ENCODE data around the gene DLGAP1. TPM values are rescaled to one million over a fixed set of nuclear protein-coding genes. Genes with fewer than 3 reads are reported as not detected.

DLGAP1 gene
- total and polyA plus RNA-seq, 2 of the 8 experiments (the other 6 are each of a cell fraction or from before 2014, with no cell fraction given), result 11.8 to 16.9 TPM

- Histone ChIP-seq H3K36me3 (ENCODE audit: control insufficient read depth in 2 of 4, insufficient read depth in 4 of 4, low read length in 3 of 4) (no peaks in the 10 kb centered on the region), H4K5ac (ENCODE audit: insufficient read length, low read depth, low read length) (no peak overlapping the region), H2BK12ac (ENCODE audit: low read depth, low read length) (no peak overlapping the region), H3K27ac (ENCODE audit: low read depth, low read length) (no peak overlapping the region), H3K9ac (replicated peaks in 1 of 4; ENCODE audit: extremely low read depth in 1 of 4, low read depth in 3 of 4, low read length in 3 of 4) (no peak overlapping the region), H3K4me3 (ENCODE audit: extremely low read depth in 1 of 4, insufficient read depth in 2 of 4, low read depth in 3 of 4, low read length in 4 of 4) (no peak overlapping the region), H3K27me3 (replicated peaks in 1 of 4; ENCODE audit: control insufficient read depth in 3 of 4, extremely low read depth in 1 of 4, insufficient read depth in 3 of 4, low read length in 3 of 4) (no peaks in the 10 kb centered on the region), H3K14ac (ENCODE audit: insufficient read length) (no peak overlapping the region), H3K4me2 (ENCODE audit: insufficient read depth in 1 of 2, low read depth in 2 of 2, low read length in 2 of 2) (no peak overlapping the region), H2BK15ac (ENCODE audit: low read length) (no peak overlapping the region), H3K9me3 (ENCODE audit: insufficient read depth in 2 of 2, low read depth in 1 of 2, low read length in 1 of 2) (no peaks in the 10 kb centered on the region), H2AFZ (ENCODE audit: low read length) (no peak overlapping the region), H2BK5ac (ENCODE audit: low read depth, low read length) (no peak overlapping the region), H4K8ac (ENCODE audit: extremely low read depth, insufficient read depth, low read length) (no peak overlapping the region), H2BK20ac (ENCODE audit: low read length) (no peak overlapping the region), H3K18ac (ENCODE audit: extremely low read depth, low read length) (no peak overlapping the region), H2BK120ac (replicated peaks; ENCODE audit: low read depth, low read length) (no peak overlapping the region), H2AK5ac (ENCODE audit: low read depth, low read length) (no peak overlapping the region), H3K79me1 (ENCODE audit: low read depth, low read length) (no peaks in the 10 kb centered on the region), H4K91ac (replicated peaks; ENCODE audit: insufficient read length, low read length) (no peak overlapping the region), H3K56ac (replicated peaks; ENCODE audit: insufficient read length, low read depth, low read length) (no peak overlapping the region), H3K23me2 (ENCODE audit: low read depth, low read length) (no peaks in the 10 kb centered on the region), H3K23ac (ENCODE audit: insufficient read length) (no peak overlapping the region), H3K4me1 (replicated peaks in 1 of 4; ENCODE audit: control insufficient read depth in 3 of 4, insufficient read depth in 4 of 4, low read length in 3 of 4) (no peaks in the 10 kb centered on the region; a peak in 1 of 7 replicates), H3K79me2 (ENCODE audit: control insufficient read depth in 1 of 2, insufficient read depth in 2 of 2, low read length in 2 of 2) (no peaks in the 10 kb centered on the region), H4K20me1 (replicated peaks in 1 of 2; ENCODE audit: control insufficient read depth in 1 of 2, insufficient read depth in 2 of 2, low read length in 2 of 2) (no peaks in the 10 kb centered on the region), H3K4ac (replicated peaks; ENCODE audit: insufficient read length, low read depth, low read length) (no peak overlapping the region)
- DNase-seq (ENCODE audit: low read depth in 1 of 2, low spot score in 2 of 2) (no peak), FAIRE-seq (no peak)
- TF ChIP-seq TBP (IDR thresholded peaks at IDR 0.05; ENCODE audit: low read depth, low read length) (no peak), HDAC2 (IDR thresholded peaks at IDR 0.05; ENCODE audit: borderline replicate concordance in 1 of 2, low read depth in 2 of 2, low read length in 2 of 2) (no peak), CEBPB (IDR thresholded peaks at IDR 0.05; ENCODE audit: low read depth, low read length) (no peak), TCF12 (IDR thresholded peaks at IDR 0.05; ENCODE audit: low read depth, low read length) (no peak), GABPA (IDR thresholded peaks at IDR 0.05; ENCODE audit: borderline replicate concordance, insufficient read depth, low read length) (no peak), TAF1 (IDR thresholded peaks at IDR 0.05; ENCODE audit: low read depth, low read length) (no peak)
- ChIA-PET POLR2A (ENCODE audit: partially characterized antibody) (no interaction called here), CTCF (ENCODE audit: partially characterized antibody) (interaction anchor here (1.4 kb wide), 1 partner anchor 22 kb away, joined by 3 read pairs; no protein-coding TSS in a partner anchor)
- 94% methylated on average over 1 of the region's 1 CpG; no CpG with 5 or more reads in 1 of the 2 experiments for WGBS, 2 experiments (ENCODE audit: extremely low coverage in 1 of 2, insufficient coverage in 1 of 2, insufficient read length in 1 of 2, insufficient replicate concordance in 2 of 2, low coverage in 1 of 2, low lambda C conversion rate in 2 of 2, missing lambda C conversion rate in 1 of 2)
Measured at GRCh38 chr18:3572761-3573160, 882.3 kb downstream of the DLGAP1 start.
